Natural killer cell (primary cell): ENCODE data around the gene RHOBTB1. TPM values are rescaled to one million over a fixed set of nuclear protein-coding genes. Genes with fewer than 3 reads are reported as not detected.

Experiments
- ATAC-seq, 3 donors: fragments of 150-1000 bp in 2 of 3; fragments of 200-7000 bp in 1 of 3; cut with Tn5 transposase; 1 replicate in 1 of 3; 2 replicates in 2 of 3; pipeline ENCODE4 v1.10.0; 2021; ENCODE audit warnings: mild to moderate bottlenecking in 2 of 3, moderate library complexity in 2 of 3
- DNase-seq, 2 donors: peaks; one replicate each; pipeline versions ENCODE4 v3.0.0 to v3.0.0-alpha.2; 2013 to 2021; ENCODE audit warnings: mixed read lengths in 1 of 2
- H3K27ac ChIP-seq: one replicate; pipeline ENCODE4 v1.5.1; 2013; ENCODE audit warnings: mild to moderate bottlenecking, low read length
- H3K27me3 ChIP-seq: one replicate; pipeline ENCODE4 v1.6.1; 2013; ENCODE audit warnings: low read length; ENCODE audit not compliant: control insufficient read depth, insufficient read depth
- H3K36me3 ChIP-seq: one replicate; pipeline ENCODE4 v1.6.1; 2013; ENCODE audit warnings: low read length; ENCODE audit not compliant: control insufficient read depth, insufficient read depth
- H3K4me1 ChIP-seq: one replicate; pipeline ENCODE4 v1.6.1; 2013; ENCODE audit warnings: low read length; ENCODE audit not compliant: control insufficient read depth, insufficient read depth
- H3K4me3 ChIP-seq: one replicate; pipeline ENCODE4 v1.5.1; 2013; ENCODE audit warnings: low read length
- H3K9me3 ChIP-seq: one replicate; pipeline ENCODE4 v1.6.1; 2013; ENCODE audit warnings: low read length; ENCODE audit not compliant: control insufficient read depth, insufficient read depth
- H3K27ac Mint-ChIP-seq, 2 donors: one replicate each; pipeline ENCODE4 v1.8.0; 2022; ENCODE audit warnings: mild to moderate bottlenecking in 2 of 2, mixed read lengths in 2 of 2, moderate library complexity in 1 of 2
- H3K27me3 Mint-ChIP-seq, 2 donors: one replicate each; pipeline ENCODE4 v1.8.0; 2022; ENCODE audit warnings: low read depth in 2 of 2, mixed read lengths in 2 of 2
- H3K36me3 Mint-ChIP-seq: one replicate; pipeline ENCODE4 v1.8.0; 2022; ENCODE audit warnings: mixed read lengths
- H3K4me1 Mint-ChIP-seq, 2 donors: one replicate each; pipeline ENCODE4 v1.8.0; 2022; ENCODE audit warnings: mixed read lengths in 2 of 2
- H3K4me3 Mint-ChIP-seq: one replicate; pipeline ENCODE4 v1.8.0; 2022; ENCODE audit warnings: mild to moderate bottlenecking, moderate library complexity, mixed read lengths
- H3K9me3 Mint-ChIP-seq, 2 donors: one replicate each; pipeline ENCODE4 v1.8.0; 2022; ENCODE audit warnings: mixed read lengths in 2 of 2
- CTCF ChIP-seq: fragments of 200-600 bp; IDR thresholded peaks from one replicate; pipeline ENCODE4 v1.8.0; 2022; ENCODE audit warnings: antibody characterized with exemption
- WGBS: methylation state at CpG from one replicate; pipeline ENCODE4 v1.1.7; 2013; ENCODE audit warnings: missing lambda C conversion rate; ENCODE audit not compliant: insufficient coverage; 5-methylcytosine and 5-hydroxymethylcytosine counted together
- intact Hi-C: fragments of 100-400 bp; cut with micrococcal nuclease; formaldehyde crosslinking; loops from one replicate; pipeline ENCODE4 v1.14.2; 2022
- total RNA-seq, 4 donors: library from RNA; stranded (reverse); fragments of 120-200 nt in 1 of 4; gene quantifications; one replicate each; pipeline versions ENCODE4 v1.2.3 to v1.2.4, GENCODE V29; 2013 to 2022

Gene RHOBTB1
- total RNA-seq, 3 donors from 2014 or later (not counting 1 experiment from before 2014, with no cell fraction given) = 0.97 to 1.9 (median 1.1) TPM

GRCh38 chr10:60989400-60989876 lies 45.5 kb upstream of the RHOBTB1 start:
- Histone ChIP-seq H3K4me1 (no peaks in the 10 kb centered on the region), H3K9me3 (no peaks in the 10 kb centered on the region), H3K27me3 (no peaks in the 10 kb centered on the region), H3K4me3 (no peak overlapping the region), H3K36me3 (no peaks in the 10 kb centered on the region), H3K27ac (no peak overlapping the region)
- no peaks in the 10 kb centered on the region for H3K36me3 Mint-ChIP-seq
- ATAC-seq = peak in 2 of 3 donors; percentile 15 to 43
- no peaks in the 10 kb centered on the region for H3K4me1 Mint-ChIP-seq
- WGBS = 70% methylated on average over 3 of the region's 4 CpGs
- intact Hi-C loops = no loop called here
- H3K4me3 Mint-ChIP-seq = no peak overlapping the region
- no peak for TF ChIP-seq CTCF
- peaks cover 0 to 3% of the 10 kb centered on the region in 2 donors for H3K27me3 Mint-ChIP-seq
- no peak for DNase-seq
- H3K27ac Mint-ChIP-seq = no peak overlapping the region
- H3K9me3 Mint-ChIP-seq = peaks cover 2 to 4% of the 10 kb centered on the region in 2 donors

- H3K9me3 Mint-ChIP-seq = peaks cover 2 to 4% of the 10 kb centered on the region in 2 donors
- no peaks in the 10 kb centered on the region for H3K4me1 Mint-ChIP-seq
- H3K27me3 Mint-ChIP-seq = peaks cover 0 to 7% of the 10 kb centered on the region in 2 donors
- H3K27ac Mint-ChIP-seq = no peak overlapping the region
- Histone ChIP-seq H3K9me3 (no peaks in the 10 kb centered on the region), H3K36me3 (no peaks in the 10 kb centered on the region), H3K27ac (no peak overlapping the region), H3K27me3 (no peaks in the 10 kb centered on the region), H3K4me3 (no peak overlapping the region), H3K4me1 (no peaks in the 10 kb centered on the region)
- no peak for TF ChIP-seq CTCF
- ATAC-seq (no peak), DNase-seq (no peak)
- H3K36me3 Mint-ChIP-seq = no peaks in the 10 kb centered on the region
- intact Hi-C loops = no loop called here
- WGBS = 73% methylated on average over 3 of the region's 3 CpGs
- no peak overlapping the region for H3K4me3 Mint-ChIP-seq
Observed at GRCh38 chr10:60986791-60987190, 42.8 kb upstream of the RHOBTB1 start.

- intact Hi-C loops = no loop called here
- Mint-ChIP-seq H3K27ac (no peak overlapping the region), H3K36me3 (no peaks in the 10 kb centered on the region), H3K27me3 (peaks cover 0 to 7% of the 10 kb centered on the region in 2 donors), H3K9me3 (peaks cover 2 to 4% of the 10 kb centered on the region in 2 donors), H3K4me3 (no peak overlapping the region), H3K4me1 (no peaks in the 10 kb centered on the region)
- H3K4me1 ChIP-seq = no peaks in the 10 kb centered on the region
- WGBS = 88% methylated on average over 1 of the region's 1 CpG
- no peak overlapping the region for H3K4me3 ChIP-seq
- ATAC-seq (no peak), DNase-seq (no peak)
- TF ChIP-seq CTCF = no peak
- no peaks in the 10 kb centered on the region for H3K36me3 ChIP-seq
- no peaks in the 10 kb centered on the region for H3K27me3 ChIP-seq
- H3K9me3 ChIP-seq = no peaks in the 10 kb centered on the region
- H3K27ac ChIP-seq = no peak overlapping the region
Observed at GRCh38 chr10:60985951-60986350, 42.0 kb upstream of the RHOBTB1 start.

GRCh38 chr10:60980997-60981396 lies 37.0 kb upstream of the RHOBTB1 start:
- H3K36me3 ChIP-seq = no peaks in the 10 kb centered on the region
- Mint-ChIP-seq H3K9me3 (no peaks in the 10 kb centered on the region), H3K36me3 (no peaks in the 10 kb centered on the region), H3K4me3 (no peak overlapping the region), H3K4me1 (no peaks in the 10 kb centered on the region), H3K27ac (no peak overlapping the region), H3K27me3 (peaks cover 8 to 10% of the 10 kb centered on the region in 2 donors)
- no CpG with 5 or more reads among the region's 1 CpG for whole genome bisulfite sequencing
- DNase-seq (no peak), ATAC-seq (no peak)
- no peak for TF ChIP-seq CTCF
- H3K27me3 ChIP-seq = no peaks in the 10 kb centered on the region
- no peaks in the 10 kb centered on the region for H3K4me1 ChIP-seq
- intact Hi-C loops = no loop called here
- no peak overlapping the region for H3K4me3 ChIP-seq
- no peak overlapping the region for H3K27ac ChIP-seq
- no peaks in the 10 kb centered on the region for H3K9me3 ChIP-seq
